ACHN (cell line): ENCODE data around the gene LRRC74A.
"Not testable (repeated sequence)": the region's sequence is repeated elsewhere in the genome, so short reads cannot be mapped to it uniquely, and the experiment has no call there.

Source experiments
- DNase-seq: peaks from one replicate; pipeline ENCODE4 v3.0.0-alpha.2; 2015
- in situ Hi-C: cut with HindIII; loops from 2 replicates; pipeline ENCODE4 v1.10.0; 2017; ENCODE audit warnings: low sequenced_read_pairs, low pct_ligation_motif_present, low pct_unique_long_range_greater_than_20kb

LRRC74A gene

DNA sequence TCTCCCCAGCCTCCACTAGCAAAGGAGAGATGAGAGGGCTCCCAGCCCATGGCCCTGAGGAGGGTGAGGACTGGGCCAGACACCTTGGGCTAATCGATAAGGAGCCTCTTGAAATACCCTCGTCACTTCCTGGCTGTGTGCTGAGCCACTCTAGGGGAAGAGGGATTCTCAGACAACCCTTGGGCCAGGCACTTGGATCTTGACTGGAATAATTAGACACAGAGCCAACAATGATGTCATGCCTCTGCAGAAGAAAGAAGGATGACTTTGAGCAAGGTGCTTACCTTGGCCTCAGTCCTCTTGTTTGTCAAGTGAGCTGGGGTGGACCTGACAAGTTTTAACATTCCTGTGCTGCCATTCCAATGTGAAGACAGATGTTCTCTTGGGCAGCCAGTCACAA, 83.1 kb downstream of the LRRC74A start:
- in situ Hi-C loops: loop anchor here (25.0 kb wide), 1 partner anchor 178 kb away; the partner anchor contains the start of gene CIPC
- no peak for DNase-seq

GRCh38 chr14:76910371-76910890, 84.2 kb downstream of the LRRC74A start:
- in situ Hi-C loops: loop anchor here (25.0 kb wide), 1 partner anchor 177 kb away; the partner anchor contains the start of gene CIPC
- DNase-seq: no peak

GRCh38 chr14:76911473-76911872, 85.3 kb downstream of the LRRC74A start:
- no peak for DNase-seq
- in situ Hi-C loops: loop anchor here (25.0 kb wide), 1 partner anchor 176 kb away; the partner anchor contains the start of gene CIPC

DNA sequence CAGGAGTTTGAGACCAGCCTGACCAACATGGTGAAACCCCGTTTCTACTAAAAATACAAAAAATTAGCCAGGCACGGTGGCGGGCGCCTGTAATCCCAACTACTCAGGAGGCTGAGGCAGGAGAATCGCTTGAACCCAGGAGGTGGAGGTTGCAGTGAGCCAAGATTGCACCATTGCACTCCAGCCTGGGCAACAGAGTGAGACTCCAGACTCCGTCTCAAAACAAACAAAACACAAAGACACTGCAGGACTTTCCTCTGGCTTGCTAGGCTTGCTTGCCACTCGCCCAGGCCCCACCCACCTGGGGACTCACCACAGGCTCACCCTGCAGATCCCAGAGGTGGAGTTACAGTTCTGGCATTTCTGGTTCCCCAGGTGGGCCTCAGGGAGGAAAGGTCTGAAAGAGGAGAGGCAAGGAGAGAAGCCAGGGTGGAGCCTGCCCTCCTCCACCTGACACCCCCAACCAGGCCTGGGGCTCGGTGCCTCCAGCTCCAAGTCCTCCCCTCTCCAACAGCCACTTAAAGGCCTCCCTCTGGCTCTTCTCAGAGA, 88.4 kb downstream of the LRRC74A start:
- not testable (repeated sequence) for DNase-seq
- in situ Hi-C loops: loop anchor here (25.0 kb wide), 1 partner anchor 173 kb away; the partner anchor contains the start of gene CIPC

GRCh38 chr14:76916040-76916715, 90.0 kb downstream of the LRRC74A start:
- in situ Hi-C loops: loop anchor here (25.0 kb wide), 1 partner anchor 171 kb away; the partner anchor contains the start of gene CIPC
- DNase-seq: no peak

- in situ Hi-C loops: loop anchor here (25.0 kb wide), 1 partner anchor 170 kb away; the partner anchor contains the start of gene CIPC
Measured at GRCh38 chr14:76917158-76917596, 91.0 kb downstream of the LRRC74A start.

DNA sequence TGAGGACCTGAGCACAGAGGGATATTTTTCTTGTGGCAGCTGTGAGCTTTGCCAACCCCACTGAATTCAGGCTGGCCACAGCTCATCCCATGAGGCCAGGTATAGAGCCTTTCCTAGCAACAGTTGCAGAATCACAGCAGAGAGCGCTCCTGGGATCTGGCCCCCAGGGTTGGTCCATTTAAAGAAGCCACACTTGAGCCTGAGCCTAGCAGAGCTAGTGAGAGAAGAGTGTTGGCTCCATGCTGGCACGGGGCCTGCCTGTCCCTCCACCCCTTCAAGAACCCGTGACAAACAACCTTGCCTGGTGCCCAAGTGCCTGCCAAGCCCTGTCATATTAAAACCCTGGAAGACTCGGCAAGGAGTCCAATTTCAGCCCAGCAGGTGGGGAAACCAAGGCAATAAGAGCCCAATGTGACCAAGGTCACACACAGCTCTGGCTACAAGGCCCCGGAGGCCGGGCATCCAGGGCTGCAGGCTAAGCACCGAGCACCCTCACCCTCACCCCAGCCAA, 91.6 kb downstream of the LRRC74A start:
- no peak for DNase-seq

More at GRCh38 chr14:76917158-76917596, 91.0 kb downstream of the LRRC74A start:
- DNase-seq: peak; percentile 85

DNA sequence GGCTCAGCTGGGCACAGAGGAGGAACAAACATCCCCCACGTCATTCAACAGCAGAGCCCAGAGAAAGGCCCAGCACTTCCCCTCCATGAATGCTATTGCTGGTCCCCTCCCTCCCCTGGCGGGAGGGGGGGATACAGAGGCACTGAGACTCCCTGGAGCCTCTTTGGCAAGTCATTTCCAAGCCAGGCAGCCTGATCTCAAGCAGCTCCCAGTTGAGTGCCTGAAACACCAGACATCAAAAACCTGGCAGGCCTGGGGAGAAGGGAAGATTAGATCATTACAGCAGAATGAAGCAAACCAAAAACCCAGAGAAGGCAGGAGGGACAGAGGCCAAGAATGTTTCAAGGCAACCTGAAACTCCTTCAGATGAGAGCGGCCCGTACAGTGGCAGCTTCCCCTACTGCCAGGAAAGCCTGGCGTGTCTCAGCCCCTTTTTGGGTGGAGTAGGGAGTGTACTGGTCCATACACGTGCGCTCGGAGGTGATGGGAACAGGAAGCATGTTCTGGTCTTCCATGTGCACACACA, 92.1 kb downstream of the LRRC74A start:
- DNase-seq: peak; percentile 32
- in situ Hi-C loops: loop anchor here (25.0 kb wide), 1 partner anchor 169 kb away; the partner anchor contains the start of gene CIPC

More for the DNA sequence above, 91.6 kb downstream of the LRRC74A start:
- in situ Hi-C loops: loop anchor here (25.0 kb wide), 1 partner anchor 170 kb away; the partner anchor contains the start of gene CIPC

DNA sequence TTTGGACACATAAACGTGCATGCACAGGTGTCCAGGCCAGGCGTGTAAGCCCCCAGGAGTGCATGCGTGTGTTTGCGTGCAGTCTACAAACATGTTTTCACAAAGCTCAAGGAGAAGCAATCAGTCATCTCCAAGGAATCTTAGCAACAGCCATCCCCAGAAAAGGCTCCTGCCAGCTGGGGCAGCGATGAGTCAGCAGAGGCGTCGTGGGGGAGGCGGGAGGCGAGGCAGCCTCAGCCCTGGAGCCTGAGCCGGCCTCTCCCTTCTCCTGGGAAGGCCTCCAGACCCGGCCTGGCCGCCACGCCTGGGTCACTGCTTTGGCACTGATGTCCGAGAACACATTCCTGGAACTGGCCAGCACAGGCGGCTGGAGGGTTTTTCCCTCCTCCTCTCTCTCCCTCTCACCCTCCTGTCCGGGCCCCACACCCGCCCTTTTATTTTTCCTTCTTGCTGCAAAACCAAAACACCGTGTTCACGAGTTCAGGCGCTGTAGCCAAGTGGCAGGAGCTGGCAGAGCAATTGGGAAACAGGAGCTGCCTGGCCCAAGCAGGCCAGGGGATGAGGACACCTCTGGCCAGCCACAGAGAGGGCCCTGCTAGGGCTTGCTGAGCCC, 92.7 kb downstream of the LRRC74A start:
- peak; percentile 95 for DNase-seq
- in situ Hi-C loops: loop anchor here (25.0 kb wide), 1 partner anchor 168 kb away; the partner anchor contains the start of gene CIPC
